NCI-H1930 (cell line): ENCODE measurements around the gene PI4KB.
A peak's percentile ranks its signal among the peaks of the same experiment; 100 is the strongest.

Experiments
- DNase-seq, 2 experiments: peaks; one replicate each; lab custom pipeline; 2025; lab: John Stamatoyannopoulos, UW

The PI4KB gene

GRCh38 chr1:151346082-151346768 lies 19.0 kb upstream of the PI4KB start:
- DNase-seq: no peak

- no peak for DNase-seq
Observed at GRCh38 chr1:151344291-151344690, 17.1 kb upstream of the PI4KB start.

GRCh38 chr1:151343587-151343986 lies 16.4 kb upstream of the PI4KB start:
- no peak for DNase-seq

DNA sequence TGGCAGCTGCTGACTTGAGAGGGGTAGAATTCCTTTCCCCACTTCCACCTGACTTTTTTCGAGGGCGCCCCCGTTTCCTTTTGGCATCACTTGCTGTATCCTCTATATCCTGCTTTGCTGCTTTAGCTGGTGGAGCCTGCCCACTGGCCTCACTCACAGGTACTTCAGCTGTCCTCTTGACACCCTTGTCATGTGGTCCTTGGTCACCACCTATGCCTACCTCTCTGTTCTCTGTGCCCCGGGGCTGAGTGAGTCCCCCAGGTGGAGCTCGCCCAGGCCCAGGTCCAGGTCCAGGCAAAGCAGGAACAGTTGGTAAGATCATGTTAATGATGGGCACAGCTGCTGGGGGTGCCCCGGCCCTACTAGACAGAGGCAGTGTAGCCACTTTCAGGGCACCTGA lies 15.4 kb upstream of the PI4KB start:
- DNase-seq: no peak

GRCh38 chr1:151342021-151342420 lies 14.8 kb upstream of the PI4KB start:
- DNase-seq: no peak

DNA sequence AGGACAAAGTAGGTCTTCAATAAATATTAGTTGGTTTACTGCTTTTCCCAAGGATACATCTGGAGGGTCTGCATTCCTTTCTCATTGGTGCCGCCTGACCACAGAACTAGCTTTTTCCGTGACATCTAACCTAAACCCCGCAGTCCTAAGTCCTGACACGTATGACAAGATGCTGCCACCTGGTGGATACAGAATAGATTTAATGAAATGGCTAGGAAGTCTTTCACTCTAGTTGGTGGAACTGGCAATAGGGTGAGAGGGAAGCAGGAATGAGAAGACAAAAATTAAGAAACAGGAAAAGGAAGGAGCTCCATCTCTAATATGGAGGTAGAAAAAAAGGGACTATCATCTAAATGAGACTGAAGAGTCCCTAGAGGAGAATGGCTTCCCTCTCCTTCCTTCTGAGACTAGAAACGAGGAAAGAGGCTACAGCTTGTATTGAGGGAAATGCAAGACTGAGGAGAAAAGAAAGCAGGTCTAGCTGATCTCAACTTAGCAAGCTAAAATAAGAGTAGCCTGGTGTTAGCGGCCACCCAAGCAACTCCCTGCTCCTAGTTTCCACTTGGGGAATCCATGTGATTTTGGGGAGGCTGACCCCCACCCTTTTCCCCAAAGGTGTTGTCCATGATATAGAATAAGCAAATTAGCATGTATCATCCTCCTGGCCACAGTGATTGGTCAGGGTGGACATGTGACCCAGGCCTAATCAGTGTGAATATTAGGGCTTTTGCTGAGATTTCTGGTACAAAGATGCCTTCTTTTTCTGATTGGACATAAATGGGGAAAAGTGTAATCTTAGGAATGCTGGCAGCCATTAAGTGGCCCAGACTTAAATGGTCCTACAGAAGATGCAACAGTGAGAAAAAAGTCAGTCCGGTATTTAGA lies 13.9 kb upstream of the PI4KB start:
- DNase-seq: peak; percentile 70 to 71

DNA sequence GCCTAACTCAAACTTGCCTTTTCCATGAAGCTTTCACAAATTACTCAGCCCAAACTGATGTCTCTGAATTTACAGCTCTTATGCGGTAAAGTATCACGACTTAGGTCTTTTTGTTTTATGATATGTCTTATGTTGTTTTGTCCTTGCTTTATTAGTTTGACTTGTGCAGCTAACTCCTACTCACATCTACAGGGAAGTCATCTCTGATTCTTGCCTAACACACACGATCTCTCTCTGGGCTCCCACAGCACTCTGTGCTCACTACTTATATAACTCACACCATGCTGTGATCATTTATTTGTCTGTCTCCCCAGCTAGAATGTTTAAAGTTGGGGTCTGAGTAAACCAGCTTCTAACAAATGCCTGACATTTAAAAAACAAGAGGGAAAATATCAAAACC lies 9.3 kb upstream of the PI4KB start:
- no peak for DNase-seq

- DNase-seq: no peak
Observed at GRCh38 chr1:151334822-151335221, 7.6 kb upstream of the PI4KB start.

GRCh38 chr1:151327903-151328674 lies 873 bp upstream of the PI4KB start:
- peak in 1 of 2 experiments; percentile 24 for DNase-seq

DNA sequence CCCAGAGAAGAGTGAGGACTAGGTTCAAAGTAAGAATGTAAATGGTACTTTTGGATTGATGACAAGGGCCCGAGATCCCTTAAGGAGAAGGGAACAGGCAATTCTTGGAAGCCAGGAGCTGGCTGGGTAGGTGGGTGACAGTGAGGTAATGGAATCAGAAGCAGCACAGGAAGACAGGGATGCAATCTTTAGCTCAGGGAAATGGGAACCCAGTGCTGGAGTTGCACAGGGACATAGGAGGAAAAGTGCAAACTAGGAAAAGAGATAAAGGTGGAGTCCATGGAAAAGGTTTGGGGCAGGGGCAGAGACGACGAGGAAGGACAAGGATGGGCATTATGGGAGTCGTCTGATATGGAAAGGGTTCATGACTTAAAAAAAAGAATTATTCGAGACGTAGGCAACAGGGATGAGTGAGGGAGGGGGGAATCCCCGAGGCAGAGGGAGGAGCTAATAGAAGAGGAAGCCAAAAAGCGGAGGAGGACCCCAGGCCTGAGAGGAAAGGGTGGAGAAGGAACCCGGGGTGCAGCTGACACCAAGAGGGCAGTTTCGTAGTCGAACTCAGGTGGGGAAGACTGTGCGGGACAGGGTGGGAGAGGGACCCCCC lies 495 bp downstream of the PI4KB start:
- no peak for DNase-seq

- no peak for DNase-seq
Observed at GRCh38 chr1:151325646-151326429, 1.4 kb downstream of the PI4KB start.

DNA sequence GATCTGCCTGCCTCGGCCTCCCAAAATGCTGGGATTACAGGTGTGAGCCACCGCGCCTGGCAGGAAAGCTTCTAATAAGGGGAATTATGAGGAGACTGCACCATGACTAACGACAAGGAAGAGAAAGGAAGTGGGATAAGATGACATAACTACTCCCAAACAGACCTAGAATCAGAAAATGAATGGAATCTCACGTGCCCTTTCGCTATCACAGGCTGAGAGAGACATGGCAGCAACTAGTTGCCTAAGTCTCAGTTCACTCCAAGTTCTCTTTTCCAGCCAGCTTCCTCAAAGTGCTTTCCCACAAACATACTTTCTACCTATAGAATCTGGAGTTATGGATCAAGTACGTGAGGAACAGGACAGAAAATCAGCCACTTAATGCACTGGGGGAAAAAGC lies 2.0 kb downstream of the PI4KB start:
- DNase-seq: no peak

DNA sequence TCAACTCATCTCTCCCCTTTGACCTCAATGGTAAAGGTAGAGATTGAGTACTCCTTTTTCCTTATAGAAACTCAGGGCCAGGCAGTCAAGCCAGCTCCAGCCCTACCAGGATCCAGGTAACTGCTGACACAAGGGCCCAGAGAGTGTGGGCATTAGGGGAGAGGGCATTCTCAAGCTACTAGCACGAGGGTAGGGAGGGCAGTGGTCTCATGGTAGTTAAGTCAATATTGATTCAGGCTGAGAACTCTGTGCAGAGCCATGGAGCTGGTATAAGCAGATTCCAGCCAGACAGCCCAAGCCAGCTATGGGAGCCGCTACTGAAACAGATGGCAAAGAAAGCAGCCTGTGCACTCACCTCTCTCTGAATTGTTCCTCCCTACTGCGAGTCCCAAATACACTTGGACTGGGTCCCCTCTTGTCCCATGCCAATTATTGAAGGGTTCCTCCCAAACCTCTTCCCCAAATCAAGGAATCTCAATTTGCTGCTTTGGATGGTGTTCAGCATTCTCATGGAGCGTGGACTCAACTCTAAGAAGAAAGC lies 2.8 kb downstream of the PI4KB start:
- no peak for DNase-seq

GRCh38 chr1:151318975-151319374 lies 8.2 kb downstream of the PI4KB start:
- no peak for DNase-seq

DNA sequence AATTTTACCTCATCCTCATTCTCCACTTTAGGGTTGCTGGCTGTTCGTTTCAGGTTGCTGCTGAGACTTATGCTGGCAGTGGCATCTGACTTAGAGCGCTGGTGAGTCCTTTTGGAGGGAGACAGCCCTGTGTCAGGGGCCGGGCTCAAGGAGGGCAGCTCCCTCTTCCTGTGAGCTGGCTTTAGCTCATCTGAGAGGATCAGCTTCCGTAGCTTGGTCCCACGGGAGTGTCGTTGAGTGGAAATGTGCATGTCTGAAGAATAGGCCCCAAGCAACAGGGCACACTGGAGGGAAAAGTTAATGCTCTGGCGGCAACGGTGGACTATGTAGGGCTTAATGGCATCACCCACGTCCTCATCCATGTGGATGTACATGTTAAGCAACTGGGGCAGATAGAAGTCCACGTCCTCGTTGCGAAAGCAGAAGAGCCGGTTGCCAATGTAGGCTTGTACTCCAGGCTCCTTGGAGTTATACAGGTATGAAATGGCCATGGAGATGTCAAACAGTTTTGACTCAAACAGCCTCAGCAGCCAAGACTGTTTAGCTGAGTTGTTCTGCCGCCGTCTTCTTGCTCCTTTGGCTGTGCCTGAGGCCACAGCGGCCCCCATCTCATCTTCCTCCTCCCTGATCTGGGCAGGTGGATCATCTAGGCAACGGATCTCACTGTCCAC lies 11.5 kb downstream of the PI4KB start:
- DNase-seq: no peak

GRCh38 chr1:151314137-151314875 lies 12.9 kb downstream of the PI4KB start:
- no peak for DNase-seq

DNA sequence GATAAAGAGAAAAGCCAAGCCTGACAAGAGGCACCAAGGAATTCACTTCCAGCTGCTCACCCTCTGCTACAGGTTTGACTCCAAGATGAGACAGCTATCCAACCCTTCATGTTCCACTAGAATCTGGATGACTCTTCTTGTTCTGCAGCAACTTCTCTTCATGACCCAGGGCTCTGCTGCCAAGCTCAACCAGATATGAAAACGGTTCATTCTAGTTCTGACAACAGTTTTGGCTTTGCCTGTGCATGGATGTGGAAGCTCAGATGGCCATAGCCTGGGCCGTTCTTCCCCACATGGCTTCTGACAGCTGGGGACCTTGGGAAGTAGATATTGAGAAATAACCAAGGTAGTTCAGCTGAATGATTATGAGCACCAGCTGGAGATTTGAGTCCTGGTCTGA lies 13.7 kb downstream of the PI4KB start:
- DNase-seq: no peak

GRCh38 chr1:151312826-151313225 lies 14.4 kb downstream of the PI4KB start:
- DNase-seq: no peak

DNA sequence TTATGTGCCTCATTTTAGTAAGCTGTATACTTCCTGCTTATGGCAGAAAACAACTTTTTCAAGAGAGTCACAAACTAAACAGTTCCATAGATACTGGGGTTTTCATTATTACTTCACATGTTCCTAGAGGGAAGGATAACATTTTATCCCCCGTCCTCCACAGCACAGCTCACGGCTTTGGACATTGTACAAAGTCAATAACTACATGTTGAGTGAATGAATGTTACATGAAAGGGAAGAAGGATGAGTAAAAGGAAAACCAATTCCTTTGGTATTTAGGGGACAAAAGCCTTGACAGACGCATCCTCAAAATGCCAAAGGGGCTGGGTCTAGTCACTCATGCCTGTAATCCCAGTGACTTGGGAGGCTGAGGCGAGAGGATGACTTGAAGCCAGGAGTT lies 14.8 kb downstream of the PI4KB start:
- DNase-seq: no peak
